ENCODE results near the gene ICE2.

ICE2 gene

GRCh38 chr15:60379185-60379524, 99.8 kb downstream of the ICE2 start:
- no peak for TF ChIP-seq CTCF (IDR thresholded peaks at IDR 0.05; ENCODE audit: extremely low read depth, missing control alignments)
- no peak for DNase-seq (ENCODE audit: low spot score)

- DNase-seq (ENCODE audit: low spot score), result no peak
- no peak for TF ChIP-seq CTCF (IDR thresholded peaks at IDR 0.05; ENCODE audit: extremely low read depth, missing control alignments)
These were observed 102.3 kb downstream of the ICE2 start for GRCh38 chr15:60376677-60377095.

- no peak for DNase-seq (ENCODE audit: low spot score)
- no peak for TF ChIP-seq CTCF (IDR thresholded peaks at IDR 0.05; ENCODE audit: extremely low read depth, missing control alignments)
These were observed 103.6 kb downstream of the ICE2 start for GRCh38 chr15:60375306-60375705.

GRCh38 chr15:60374628-60375081, 104.3 kb downstream of the ICE2 start:
- no peak for DNase-seq (ENCODE audit: low spot score)
- TF ChIP-seq CTCF (IDR thresholded peaks at IDR 0.05; ENCODE audit: extremely low read depth, missing control alignments), result no peak

- no peak for DNase-seq (ENCODE audit: low spot score)
- TF ChIP-seq CTCF (IDR thresholded peaks at IDR 0.05; ENCODE audit: extremely low read depth, missing control alignments), result no peak
These were observed 104.7 kb downstream of the ICE2 start for GRCh38 chr15:60374209-60374608.

GRCh38 chr15:60373745-60374144, 105.2 kb downstream of the ICE2 start:
- DNase-seq (ENCODE audit: low spot score), result no peak
- no peak for TF ChIP-seq CTCF (IDR thresholded peaks at IDR 0.05; ENCODE audit: extremely low read depth, missing control alignments)

- no peak for DNase-seq (ENCODE audit: low spot score)
- TF ChIP-seq CTCF (IDR thresholded peaks at IDR 0.05; ENCODE audit: extremely low read depth, missing control alignments), result no peak
These were observed 105.6 kb downstream of the ICE2 start for GRCh38 chr15:60373327-60373726.

Data from GM20000 (cell line).